NCI-H345 (cell line): ENCODE results near the gene JAML.
A peak's percentile ranks its signal among the peaks of the same experiment; 100 is the strongest.

Source experiments
- DNase-seq: peaks from one replicate; lab custom pipeline; 2025; lab: John Stamatoyannopoulos, UW

The JAML gene

GRCh38 chr11:118167906-118168305, 56.9 kb downstream of the JAML start:
- no peak for DNase-seq

GRCh38 chr11:118167253-118167652, 57.6 kb downstream of the JAML start:
- no peak for DNase-seq

GRCh38 chr11:118166641-118167040, 58.2 kb downstream of the JAML start:
- DNase-seq, result no peak

- no peak for DNase-seq
Measured at GRCh38 chr11:118164885-118165284, 59.9 kb downstream of the JAML start.

- no peak for DNase-seq
Measured at GRCh38 chr11:118163494-118163893, 61.3 kb downstream of the JAML start.

GRCh38 chr11:118162846-118163245, 62.0 kb downstream of the JAML start:
- no peak for DNase-seq

- no peak for DNase-seq
Measured at GRCh38 chr11:118161786-118162185, 63.0 kb downstream of the JAML start.

GRCh38 chr11:118157186-118157895, 67.5 kb downstream of the JAML start:
- no peak for DNase-seq

GRCh38 chr11:118156531-118157185, 68.2 kb downstream of the JAML start:
- DNase-seq, result peak; percentile 82

- peak; percentile 56 for DNase-seq
Measured at GRCh38 chr11:118155776-118156530, 68.9 kb downstream of the JAML start.

GRCh38 chr11:118154641-118155040, 70.2 kb downstream of the JAML start:
- no peak for DNase-seq

GRCh38 chr11:118153976-118154375, 70.8 kb downstream of the JAML start:
- no peak for DNase-seq

- DNase-seq, result no peak
Measured at GRCh38 chr11:118153516-118153915, 71.3 kb downstream of the JAML start.

- DNase-seq, result peak; percentile 61
Measured at GRCh38 chr11:118152552-118153471, 72.0 kb downstream of the JAML start, which contains the start of gene SCN4B. Gene SCN4B, minus strand, starts transcription at chr11:118152823. Its CDS starts 150 bp downstream, at chr11:118152673.

- DNase-seq, result no peak
Measured at GRCh38 chr11:118152020-118152551, 72.7 kb downstream of the JAML start.

GRCh38 chr11:118151431-118151830, 73.4 kb downstream of the JAML start:
- no peak for DNase-seq

- DNase-seq, result no peak
Measured at GRCh38 chr11:118149493-118149892, 75.3 kb downstream of the JAML start.

- DNase-seq, result no peak
Measured at GRCh38 chr11:118148856-118149255, 76.0 kb downstream of the JAML start.

GRCh38 chr11:118148240-118148639, 76.6 kb downstream of the JAML start:
- DNase-seq, result no peak

- DNase-seq, result no peak
Measured at GRCh38 chr11:118147502-118147901, 77.3 kb downstream of the JAML start.

GRCh38 chr11:118146554-118146953, 78.3 kb downstream of the JAML start:
- no peak for DNase-seq
